HCT116 (cell line): Measurements from ENCODE around the gene SEMA5B. TPM values are rescaled to one million over a fixed set of nuclear protein-coding genes. Genes with fewer than 3 reads are reported as not detected.

Source experiments
- ATAC-seq: fragments of 200-7000 bp; cut with Tn5 transposase; 2 replicates; pipeline ENCODE4 v1.9.1; 2020; ENCODE audit warnings: mild to moderate bottlenecking, moderate library complexity
- BruUV-seq: library from RNA; stranded (reverse); fragments of 400-500 nt; replicated peaks from 2 replicates; lab custom pipeline; 2021; lab: Mats Ljungman, UMichigan
- CTCF ChIA-PET: fragments of 300-600 bp; sonication (Branson Sonifier 250); formaldehyde crosslinking; loops from one replicate; lab custom pipeline; 2021; ENCODE audit warnings: antibody characterized with exemption; lab: Charles Lee
- POLR2A ChIA-PET: fragments of 300-600, 350-600 bp; sonication (Branson Sonifier 250); formaldehyde crosslinking; loops from one replicate; lab custom pipeline; 2021; ENCODE audit warnings: antibody characterized with exemption; lab: Charles Lee
- RAD21 ChIA-PET, 2 experiments: fragments of 300-600 bp; sonication (Branson Sonifier 250); formaldehyde crosslinking; loops; one replicate each; lab custom pipeline; 2023; ENCODE audit warnings: low total read pairs in 2 of 2; ENCODE audit not compliant: uncharacterized antibody in 2 of 2, unreplicated experiment in 2 of 2, low non-redundant PET in 1 of 2; lab: Charles Lee
- DNase-seq: peaks from one replicate; pipeline ENCODE4 v3.0.0-alpha.2; 2010; ENCODE audit warnings: low read depth, low spot score
- H2AFZ ChIP-seq: fragments of 200-600 bp; shearing (Covaris generic), sonication (generic); 2 replicates; pipeline ENCODE4 v1.6.1; 2017; ENCODE audit warnings: low read depth, mixed run types, mixed read lengths, antibody characterized with exemption, low read length; ENCODE audit not compliant: poor library complexity, severe bottlenecking
- H3K27ac ChIP-seq: 2 replicates; pipeline ENCODE4 v1.5.1; 2012; ENCODE audit warnings: low read depth, low read length
- H3K27me3 ChIP-seq: fragments of 200-600 bp; sonication (generic); 2 replicates; pipeline ENCODE4 v1.6.1; 2016; ENCODE audit warnings: mixed run types, low read length, mixed read lengths; ENCODE audit not compliant: insufficient read depth
- H3K36me3 ChIP-seq, 2 experiments: fragments of 200-500 bp in 1 of 2; fragments of 200-600 bp in 1 of 2; sonication (Bioruptor generic) in 1 of 2; sonication (generic) in 1 of 2; 2 replicates each; pipeline versions ENCODE4 v1.5.1 to v1.6.1; 2014 to 2016; ENCODE audit warnings: low read length in 2 of 2, inconsistent platforms in 1 of 2, mixed read lengths in 1 of 2, mixed run types in 1 of 2; ENCODE audit not compliant: insufficient read depth in 2 of 2, control insufficient read depth in 1 of 2
- H3K4me1 ChIP-seq, 2 experiments: fragments of 200-600 bp in 1 of 2; sonication (generic) in 1 of 2; 2 replicates each; pipeline versions ENCODE4 v1.5.1 to v1.6.1; 2012 to 2017; ENCODE audit warnings: low read length in 2 of 2, inconsistent platforms in 1 of 2, mild to moderate bottlenecking in 1 of 2, mixed read lengths in 1 of 2, mixed run types in 1 of 2, moderate library complexity in 1 of 2; ENCODE audit not compliant: insufficient read depth in 2 of 2, control insufficient read depth in 1 of 2
- H3K4me2 ChIP-seq: fragments of 200-600 bp; sonication (generic); 2 replicates; pipeline ENCODE4 v1.6.1; 2017; ENCODE audit warnings: mixed run types, low read length, mixed read lengths
- H3K4me3 ChIP-seq, 2 experiments: fragments of 200-600 bp in 1 of 2; sonication (generic) in 1 of 2; replicated peaks in 1 of 2; 2 replicates each; pipeline ENCODE4 v1.5.1; 2011 to 2016; ENCODE audit warnings: low read length in 2 of 2, control low read depth in 1 of 2, low read depth in 1 of 2, mild to moderate bottlenecking in 1 of 2, mixed read lengths in 1 of 2, mixed run types in 1 of 2
- H3K79me2 ChIP-seq: fragments of 200-600 bp; sonication (generic); 2 replicates; pipeline ENCODE4 v1.6.1; 2017; ENCODE audit warnings: mild to moderate bottlenecking, mixed run types, low read length, moderate library complexity, mixed read lengths; ENCODE audit not compliant: insufficient read depth
- H3K9ac ChIP-seq: fragments of 200-600 bp; sonication (generic); 2 replicates; pipeline ENCODE4 v1.6.1; 2016; ENCODE audit warnings: low read length, mixed read lengths
- H3K9me2 ChIP-seq: fragments of 200-600 bp; sonication (generic), shearing (Covaris generic); 2 replicates; pipeline ENCODE4 v1.6.1; 2017; ENCODE audit warnings: mixed run types, mild to moderate bottlenecking, moderate library complexity; ENCODE audit not compliant: insufficient read depth
- H3K9me3 ChIP-seq, 2 experiments: fragments of 200-500 bp in 1 of 2; fragments of 200-600 bp in 1 of 2; sonication (Bioruptor generic) in 1 of 2; sonication (generic) in 1 of 2; 2 replicates each; pipeline ENCODE4 v1.6.1; 2014 to 2017; ENCODE audit warnings: low read length in 2 of 2, mixed read lengths in 2 of 2, inconsistent platforms in 1 of 2, low read depth in 1 of 2, mild to moderate bottlenecking in 1 of 2, mixed run types in 1 of 2, moderate library complexity in 1 of 2; ENCODE audit not compliant: control insufficient read depth in 1 of 2, insufficient read depth in 1 of 2
- H4K20me1 ChIP-seq: fragments of 200-600 bp; sonication (generic), shearing (Covaris generic); 2 replicates; pipeline ENCODE4 v1.6.1; 2017; ENCODE audit warnings: mixed run types, mild to moderate bottlenecking, moderate library complexity; ENCODE audit not compliant: insufficient read depth
- CEBPB ChIP-seq: IDR thresholded peaks from 2 replicates; pipeline ENCODE4 v1.6.1; 2012; ENCODE audit warnings: low read depth
- CTCF ChIP-seq, 3 experiments: fragments of 200-600 bp in 1 of 3; sonication (generic) in 1 of 3; IDR thresholded peaks in 2 of 3; conservative IDR thresholded peaks in 1 of 3; 2 replicates each; pipeline ENCODE4 v1.5.1; 2012 to 2017; ENCODE audit warnings: low read depth in 2 of 3, low read length in 2 of 3, antibody characterized with exemption in 1 of 3, borderline replicate concordance in 1 of 3, control low read depth in 1 of 3, mild to moderate bottlenecking in 1 of 3, mixed read lengths in 1 of 3, mixed run types in 1 of 3, moderate library complexity in 1 of 3; ENCODE audit not compliant: insufficient read depth in 1 of 3
- EGR1 ChIP-seq: IDR thresholded peaks from 2 replicates; pipeline ENCODE4 v1.6.1; 2012; ENCODE audit warnings: low read depth
- EZH2 ChIP-seq: fragments of 200-600 bp; sonication (generic); IDR thresholded peaks from 2 replicates; pipeline ENCODE4 v1.6.1; 2017; ENCODE audit warnings: antibody characterized with exemption, mixed run types
- MAX ChIP-seq: IDR thresholded peaks from 2 replicates; pipeline ENCODE4 v1.6.1; 2012
- POLR2A ChIP-seq: IDR thresholded peaks from 2 replicates; pipeline ENCODE4 v1.7.0; 2011; ENCODE audit warnings: borderline replicate concordance; ENCODE audit not compliant: insufficient read depth, insufficient read length; ENCODE audit errors: extremely low read depth
- POLR2AphosphoS5 ChIP-seq: IDR thresholded peaks from 2 replicates; pipeline ENCODE4 v1.6.1; 2011; ENCODE audit warnings: mild to moderate bottlenecking, low read depth, low read length, moderate library complexity
- RAD21 ChIP-seq: IDR thresholded peaks from 2 replicates; pipeline ENCODE4 v1.6.1; 2012; ENCODE audit warnings: low read depth, mild to moderate bottlenecking
- SP1 ChIP-seq: IDR thresholded peaks from 2 replicates; pipeline ENCODE4 v1.6.1; 2012; ENCODE audit warnings: low read depth
- ZFX ChIP-seq: fragments of 450-650 bp; IDR thresholded peaks from 2 replicates; pipeline ENCODE4 v1.6.1; 2017
- ZNF274 ChIP-seq: fragments of 200-500 bp; sonication (Bioruptor generic); IDR thresholded peaks from 2 replicates; pipeline ENCODE4 v1.6.1; 2014; ENCODE audit warnings: mild to moderate bottlenecking, low read depth, low read length, inconsistent platforms
- intact Hi-C: fragments of 100-400 bp; cut with micrococcal nuclease; formaldehyde crosslinking; loops from 2 replicates; pipeline ENCODE4 v1.10.0; 2022
- total RNA-seq: library from RNA; stranded (reverse); gene quantifications from one replicate; pipeline ENCODE4 v1.2.1, GENCODE V29; 2021; ENCODE audit not compliant: unreplicated experiment

The SEMA5B gene
- total RNA-seq, 1 experiment from 2014 or later: 0.15 TPM

- Histone ChIP-seq H3K9me3 (no peaks in the 10 kb centered on the region), H3K9ac (no peak overlapping the region), H2AFZ (no peak overlapping the region), H3K4me1 (no peaks in the 10 kb centered on the region), H3K27me3 (no peaks in the 10 kb centered on the region), H3K4me3 (no peak overlapping the region), H3K36me3 (no peaks in the 10 kb centered on the region), H3K9me2 (no peaks in the 10 kb centered on the region), H3K79me2 (no peaks in the 10 kb centered on the region), H3K4me2 (no peak overlapping the region), H3K27ac (no peak overlapping the region), H4K20me1 (no peaks in the 10 kb centered on the region)
- BruUV-seq: no TSS peak
- no peak for DNase-seq
- ChIA-PET CTCF (no interaction called here), POLR2A (no interaction called here), RAD21 (no interaction called here)
- no peak for ATAC-seq
- TF ChIP-seq POLR2A: no peak
- TF ChIP-seq MAX: no peak
- TF ChIP-seq POLR2AphosphoS5: no peak
- no peak for TF ChIP-seq EZH2
- no peak for TF ChIP-seq RAD21
- TF ChIP-seq EGR1: no peak
- TF ChIP-seq CTCF (IDR thresholded peaks at IDR 0.05 in 2 of 3, conservative IDR thresholded peaks at IDR 0.05 in 1 of 3; ENCODE audit: borderline replicate concordance in 1 of 3, insufficient read depth in 1 of 3, low read depth in 2 of 3, low read length in 2 of 3): no peak
- no peak for TF ChIP-seq ZFX
- no peak for TF ChIP-seq ZNF274
- no peak for TF ChIP-seq CEBPB
- TF ChIP-seq SP1: no peak
- intact Hi-C loops: no loop called here
Observed at GRCh38 chr3:122931636-122932035, 95.9 kb downstream of the SEMA5B start.
